Measurements from ENCODE around the gene RBMXL2.

- TF ChIP-seq CTCF (conservative IDR thresholded peaks at IDR 0.05) (no peak), ZFX (IDR thresholded peaks at IDR 0.05) (no peak)
Observed at GRCh38 chr11:7060868-7061267, 27.9 kb upstream of the RBMXL2 start.

Measured in C4-2B (cell line).